K562 (cell line): ENCODE data around the gene AIF1L.

Experiments
- ATF3 ChIP-seq, 2 experiments: fragments of 450-650 bp in 1 of 2; sonication (generic) in 1 of 2; formaldehyde crosslinking in 1 of 2; IDR thresholded peaks in 1 of 2; conservative IDR thresholded peaks in 1 of 2; 2 replicates each; pipeline versions ENCODE4 v1.6.1 to v1.8.1; 2016 to 2023; ENCODE audit warnings: mild to moderate bottlenecking in 2 of 2, moderate library complexity in 2 of 2, inconsistent platforms in 1 of 2, missing genetic modification reagents in 1 of 2
- EZH2 ChIP-seq: IDR thresholded peaks from 2 replicates; pipeline ENCODE4 v1.6.1; 2012; ENCODE audit warnings: low read depth, mild to moderate bottlenecking, inconsistent platforms, low read length, borderline replicate concordance
- MAX ChIP-seq: sonication (generic); formaldehyde crosslinking; IDR thresholded peaks from 2 replicates; pipeline ENCODE4 v1.9.0; 2022; ENCODE audit warnings: mild to moderate bottlenecking, missing genetic modification reagents

- TF ChIP-seq ATF3 (IDR thresholded peaks at IDR 0.05): no peak
- no peak for TF ChIP-seq ATF3 (CRISPR knock-in tag; conservative IDR thresholded peaks at IDR 0.05)
- no peak for TF ChIP-seq MAX (CRISPR knock-in tag)
- TF ChIP-seq EZH2: no peak
Observed at GRCh38 chr9:131094622-131095021, 1.7 kb upstream of the AIF1L start.
